NB4 (cell line): Measurements from ENCODE around the gene EPB41L2.

Experiments
- DNase-seq: peaks from one replicate; pipeline ENCODE4 v3.0.0; 2010; ENCODE audit warnings: low read depth
- H3K4me3 ChIP-seq: one replicate; pipeline ENCODE4 v1.5.1; 2011; ENCODE audit warnings: mild to moderate bottlenecking, low read depth, low read length, moderate library complexity
- CTCF ChIP-seq: IDR thresholded peaks from one replicate; pipeline ENCODE4 v1.5.1; 2012; ENCODE audit warnings: low read depth, low read length
- MYC ChIP-seq: IDR thresholded peaks from 2 replicates; pipeline ENCODE4 v1.6.1; 2011; ENCODE audit warnings: low read depth, low read length
- POLR2A ChIP-seq: IDR thresholded peaks from 2 replicates; pipeline ENCODE4 v1.6.1; 2011; ENCODE audit warnings: mild to moderate bottlenecking; ENCODE audit not compliant: insufficient read length; ENCODE audit errors: extremely low read depth
- TF ChIP-seq, protein P1 (sequence below): IDR thresholded peaks from 2 replicates; pipeline ENCODE4 v1.6.1; 2011; ENCODE audit warnings: low read depth, low read length

EPB41L2 gene

GRCh38 chr6:130836055-130836640 lies 226.9 kb downstream of the EPB41L2 start:
- H3K4me3 ChIP-seq: no peak overlapping the region
- DNase-seq: no peak
- TF ChIP-seq MYC (no peak), POLR2A (no peak), CTCF (no peak)
- TF ChIP-seq, protein P1, sequence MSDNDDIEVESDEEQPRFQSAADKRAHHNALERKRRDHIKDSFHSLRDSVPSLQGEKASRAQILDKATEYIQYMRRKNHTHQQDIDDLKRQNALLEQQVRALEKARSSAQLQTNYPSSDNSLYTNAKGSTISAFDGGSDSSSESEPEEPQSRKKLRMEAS: no peak

GRCh38 chr6:130834482-130835251 lies 228.4 kb downstream of the EPB41L2 start:
- no peak overlapping the region for H3K4me3 ChIP-seq
- no peak for DNase-seq
- TF ChIP-seq MYC (no peak), POLR2A (no peak), CTCF (no peak)
- TF ChIP-seq, protein P1: no peak

DNA sequence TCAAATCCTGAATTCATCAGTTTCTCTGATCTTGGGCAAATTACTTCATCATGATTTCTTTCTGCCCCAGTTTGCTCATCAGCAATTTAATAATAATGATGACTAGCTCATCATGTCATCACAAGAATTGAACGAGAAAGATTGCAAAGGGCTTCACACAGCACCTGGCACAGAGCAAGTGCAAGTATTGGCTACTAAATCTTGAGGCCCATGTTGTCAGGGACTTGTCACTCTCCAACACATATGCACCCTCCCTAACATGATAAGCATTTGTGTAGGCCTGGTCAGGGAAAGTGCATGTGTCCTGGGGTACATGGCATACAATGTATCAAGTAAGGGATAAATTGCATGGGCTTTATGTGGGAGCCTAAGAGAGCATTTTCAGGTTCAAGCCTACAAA lies 229.5 kb downstream of the EPB41L2 start:
- no peak for TF ChIP-seq POLR2A
- TF ChIP-seq, protein P1: no peak
- no peak for TF ChIP-seq MYC
- no peak for TF ChIP-seq CTCF
- no peak for DNase-seq
- no peak overlapping the region for H3K4me3 ChIP-seq

DNA sequence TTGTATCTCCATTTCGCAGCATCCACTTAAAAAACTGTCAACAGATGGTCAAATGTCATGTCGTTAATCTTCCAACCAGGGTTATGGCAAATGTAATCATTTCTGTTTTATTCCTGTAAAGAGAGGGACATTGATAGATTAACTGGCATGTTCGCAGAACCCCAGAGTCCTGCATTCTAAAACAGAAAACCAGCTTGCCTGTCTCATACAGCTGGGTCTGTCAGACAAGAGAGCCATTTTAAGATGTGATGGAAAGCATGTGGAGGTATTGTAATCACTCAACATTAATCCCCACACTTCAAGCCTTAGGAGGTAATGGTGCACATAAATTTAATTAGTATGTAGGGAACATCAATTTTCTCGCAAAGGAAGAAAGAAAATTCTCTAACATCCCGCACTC lies 231.4 kb downstream of the EPB41L2 start:
- DNase-seq: no peak
- TF ChIP-seq, protein P1: no peak
- TF ChIP-seq MYC (no peak), POLR2A (no peak), CTCF (no peak)
- H3K4me3 ChIP-seq: no peak overlapping the region

- TF ChIP-seq CTCF: no peak
- TF ChIP-seq MYC: no peak
- TF ChIP-seq POLR2A: no peak
- TF ChIP-seq, protein P1: no peak
- no peak overlapping the region for H3K4me3 ChIP-seq
- DNase-seq: peak; percentile 49
These were observed 233.6 kb downstream of the EPB41L2 start for GRCh38 chr6:130829333-130829910.
